Heart right ventricle (tissue), 16 donors: Measurements from ENCODE around the gene TMEM140. TPM values are rescaled to one million over a fixed set of nuclear protein-coding genes. Genes with fewer than 3 reads are reported as not detected.

Source experiments
- ATAC-seq, 8 donors: fragments of 200-7000 bp; cut with Tn5 transposase; one replicate each; pipeline ENCODE4 v1.9.1; 2020; ENCODE audit warnings: mild to moderate bottlenecking in 8 of 8, moderate library complexity in 8 of 8, moderate number of reproducible peaks in 1 of 8
- DNase-seq, 2 donors: peaks; one replicate each; pipeline ENCODE4 v3.0.0-alpha.2; 2020
- H3K27ac ChIP-seq, 10 donors: fragments of 200-600 bp; sonication (generic) in 2 of 10; one replicate each; pipeline versions ENCODE4 v1.5.0 to v1.8.0; 2020 to 2022; ENCODE audit warnings: mild to moderate bottlenecking in 3 of 10
- H3K27me3 ChIP-seq, 7 donors: fragments of 200-600 bp; one replicate each; pipeline ENCODE4 v1.8.0; 2021 to 2022; ENCODE audit warnings: mild to moderate bottlenecking in 2 of 7
- H3K36me3 ChIP-seq, 9 donors: fragments of 200-600 bp; sonication (generic) in 1 of 9; one replicate each; pipeline versions ENCODE4 v1.5.0 to v1.8.0; 2020 to 2022; ENCODE audit warnings: mild to moderate bottlenecking in 2 of 9
- H3K4me1 ChIP-seq, 9 donors: fragments of 200-600 bp; sonication (generic) in 1 of 9; one replicate each; pipeline versions ENCODE4 v1.5.0 to v1.8.0; 2020 to 2022; ENCODE audit warnings: mild to moderate bottlenecking in 4 of 9
- H3K4me3 ChIP-seq, 10 donors: fragments of 200-600 bp; sonication (generic) in 2 of 10; one replicate each; pipeline versions ENCODE4 v1.5.0 to v1.8.0; 2020 to 2022; ENCODE audit warnings: mild to moderate bottlenecking in 7 of 10, moderate library complexity in 2 of 10
- H3K9me3 ChIP-seq, 11 donors: fragments of 200-600 bp in 10 of 11; sonication (generic) in 2 of 11; one replicate each; pipeline versions ENCODE4 v1.5.0 to v1.8.0; 2013 to 2022; ENCODE audit warnings: mild to moderate bottlenecking in 2 of 11, control low read depth in 1 of 11, moderate library complexity in 1 of 11
- CTCF ChIP-seq, 9 donors: fragments of 200-600 bp; sonication (generic) in 2 of 9; IDR thresholded peaks; one replicate each; pipeline versions ENCODE4 v1.5.0 to v1.8.0; 2021 to 2022; ENCODE audit warnings: antibody characterized with exemption in 9 of 9, mild to moderate bottlenecking in 5 of 9, moderate library complexity in 1 of 9
- WGBS, 2 donors: extraction: QIAGEN DNeasy Blood & Tissue Kit; methylation state at CpG; one replicate each; pipeline ENCODE4 v1.1.7; 2013; ENCODE audit warnings: inconsistent platforms in 1 of 2; 5-methylcytosine and 5-hydroxymethylcytosine counted together
- intact Hi-C, 10 donors: fragments of 100-400 bp; cut with DNase I; formaldehyde crosslinking; loops; one replicate each; pipeline versions ENCODE4 v1.11.1 to v1.14.2; 2022
- polyA plus RNA-seq, 2 donors: library from polyadenylated mRNA; stranded (reverse); fragments of 200-250 nt; gene quantifications; one replicate each; pipeline ENCODE4 v1.2.3, GENCODE V29; 2013
- total RNA-seq, 10 donors: library from RNA; stranded (reverse); fragmentation: NEBNext Ultra II Directional in 3 of 10; extraction: Animal tissue kit (Norgen Biotek cat#: 25700) in 3 of 10; gene quantifications; one replicate each; pipeline versions ENCODE4 v1.2.1 to v1.2.4, GENCODE V29; 2021 to 2023
- donor health status: Arrhythmogenic right ventricular cardiomyopathy.
- donor health status: ischemic (EF 13 %, LVEDD 7.1; RV severe dilation, severe dysfunction).
- donor health status: healthy with polysubstance abuse.
- donor health status: DM: no; HTN: yes; CAD: no.
- donor health status: DM: no; HTN: no; CAD: no.
- donor health status: ischemic (EF 25% LVEDD 6.9; RV normal size, moderate dysfunction).
- donor health status: ischemic (EF 25% LVEDD 5.7; RV mildly dilated, moderate dysfunction).
- donor health status: healthy.
- donor health status: DM: yes; HTN: yes; CAD: no.
- donor health status: Ischemic cardiomyopathy.
- donor health status: ischemic (EF 35%, LVEDD 5.7; RV mildly dilated, moderate dysfunction).
- donor health status: nonischemic (EF 11% LVEDD 7.7; RV severe dilation, severe dysfunction).
- donor health status: DM: yes; HTN: yes; CAD: no.
- donor health status: PGD.
- donor health status: ischemic (EF 29% LVEDD 5.4; RV normal size, mild dysfunction).
- donor health status: nonischemic (EF 23%, LVEDD 6.1; RV moderate dilation, normal function).

TMEM140 gene
- total and polyA plus RNA-seq, 12 donors = 6.1 to 74.1 (median 26.2) TPM

- ATAC-seq (no peak), DNase-seq (no peak)
- peaks cover 0 to 85% (median 19%) of the 10 kb centered on the region in 9 donors for H3K36me3 ChIP-seq
- WGBS, 2 donors = 91% methylated on average over 5 of the region's 5 CpGs
- H3K9me3 ChIP-seq = no peaks in the 10 kb centered on the region
- peaks cover 0 to 29% (median 10%) of the 10 kb centered on the region in 9 donors for H3K4me1 ChIP-seq
- H3K4me3 ChIP-seq = no peak overlapping the region
- H3K27ac ChIP-seq = no peak overlapping the region
- no peaks in the 10 kb centered on the region for H3K27me3 ChIP-seq
- intact Hi-C loops = no loop called here
- TF ChIP-seq CTCF (IDR thresholded peaks at IDR 0.05) = no peak
Measured at GRCh38 chr7:135204876-135205275, 57.0 kb downstream of the TMEM140 start.

- Histone ChIP-seq H3K9me3 (no peaks in the 10 kb centered on the region), H3K4me3 (no peak overlapping the region), H3K27me3 (no peaks in the 10 kb centered on the region), H3K27ac (no peak overlapping the region), H3K36me3 (peaks cover 0 to 75% (median 19%) of the 10 kb centered on the region in 9 donors), H3K4me1 (peaks cover 0 to 33% (median 14%) of the 10 kb centered on the region in 9 donors)
- no peak for DNase-seq
- WGBS, 2 donors = 96 to 98% methylated on average over 8 of the region's 8 CpGs
- intact Hi-C loops = no loop called here
- no peak for TF ChIP-seq CTCF (IDR thresholded peaks at IDR 0.05)
- ATAC-seq = no peak
Measured at GRCh38 chr7:135205850-135206249, 58.0 kb downstream of the TMEM140 start.

- no peak for DNase-seq
- Histone ChIP-seq H3K36me3 (peaks cover 0 to 64% (median 19%) of the 10 kb centered on the region in 9 donors), H3K27me3 (no peaks in the 10 kb centered on the region), H3K27ac (no peak overlapping the region), H3K4me1 (peaks cover 0 to 33% (median 11%) of the 10 kb centered on the region in 9 donors), H3K9me3 (no peaks in the 10 kb centered on the region), H3K4me3 (no peak overlapping the region)
- WGBS, 2 donors = 90 to 93% methylated on average over 7 of the region's 7 CpGs
- ATAC-seq = no peak
- intact Hi-C loops = no loop called here
- TF ChIP-seq CTCF (IDR thresholded peaks at IDR 0.05) = no peak
Measured at GRCh38 chr7:135206941-135207391, 59.1 kb downstream of the TMEM140 start.

GRCh38 chr7:135207406-135208101 is 59.7 kb downstream of the TMEM140 start:
- 89 to 95% methylated on average over 8 of the region's 8 CpGs for WGBS, 2 donors
- no peak for DNase-seq
- ATAC-seq = no peak
- peaks cover 0 to 33% (median 14%) of the 10 kb centered on the region in 9 donors for H3K4me1 ChIP-seq
- no peak for TF ChIP-seq CTCF (IDR thresholded peaks at IDR 0.05)
- no peak overlapping the region for H3K27ac ChIP-seq
- H3K9me3 ChIP-seq = no peaks in the 10 kb centered on the region
- peaks cover 0 to 58% (median 19%) of the 10 kb centered on the region in 9 donors for H3K36me3 ChIP-seq
- intact Hi-C loops = no loop called here
- no peak overlapping the region for H3K4me3 ChIP-seq
- H3K27me3 ChIP-seq = no peaks in the 10 kb centered on the region
